ENCODE data around the gene MAP4.
A peak's percentile ranks its signal among the peaks of the same experiment; 100 is the strongest.

The MAP4 gene

GRCh38 chr3:47961036-47961435, 55.2 kb downstream of the MAP4 start:
- DNase-seq: no peak

GRCh38 chr3:47956521-47956920, 59.7 kb downstream of the MAP4 start:
- DNase-seq: no peak

- no peak for DNase-seq
Observed at GRCh38 chr3:47954567-47954966, 61.6 kb downstream of the MAP4 start.

GRCh38 chr3:47950453-47951169, 65.6 kb downstream of the MAP4 start:
- DNase-seq: no peak

- no peak for DNase-seq
Observed at GRCh38 chr3:47949979-47950378, 66.2 kb downstream of the MAP4 start.

- DNase-seq: no peak
Observed at GRCh38 chr3:47940232-47940631, 76.0 kb downstream of the MAP4 start.

GRCh38 chr3:47932421-47932820, 83.8 kb downstream of the MAP4 start:
- DNase-seq: no peak

- no peak for DNase-seq
Observed at GRCh38 chr3:47930979-47931378, 85.2 kb downstream of the MAP4 start.

GRCh38 chr3:47916696-47917095, 99.5 kb downstream of the MAP4 start:
- no peak for DNase-seq

- no peak for DNase-seq
Observed at GRCh38 chr3:47916201-47916600, 100.0 kb downstream of the MAP4 start.

- no peak for DNase-seq
Observed at GRCh38 chr3:47912006-47912504, 104.2 kb downstream of the MAP4 start.

- DNase-seq: peak; percentile 51
Observed at GRCh38 chr3:47910777-47911440, 105.3 kb downstream of the MAP4 start.

GRCh38 chr3:47910233-47910632, 106.0 kb downstream of the MAP4 start:
- DNase-seq: no peak

GRCh38 chr3:47909607-47910006, 106.6 kb downstream of the MAP4 start:
- DNase-seq: no peak

- no peak for DNase-seq
Observed at GRCh38 chr3:47908744-47909143, 107.5 kb downstream of the MAP4 start.

- no peak for DNase-seq
Observed at GRCh38 chr3:47907784-47908183, 108.4 kb downstream of the MAP4 start.

- no peak for DNase-seq
Observed at GRCh38 chr3:47902746-47903145, 113.5 kb downstream of the MAP4 start.

GRCh38 chr3:47901280-47901833, 114.9 kb downstream of the MAP4 start:
- no peak for DNase-seq

- no peak for DNase-seq
Observed at GRCh38 chr3:47899495-47900108, 116.6 kb downstream of the MAP4 start.

GRCh38 chr3:47897954-47898353, 118.3 kb downstream of the MAP4 start:
- no peak for DNase-seq

GRCh38 chr3:47896736-47897135, 119.5 kb downstream of the MAP4 start:
- DNase-seq: no peak

- DNase-seq: no peak
Observed at GRCh38 chr3:47895241-47895640, 121.0 kb downstream of the MAP4 start.

- no peak for DNase-seq
Observed at GRCh38 chr3:47892286-47893040, 123.8 kb downstream of the MAP4 start.
